OCI-LY1 (cell line): ENCODE measurements around the gene CHMP2A.

Source experiments
- EZH2 ChIP-seq: fragments of 200-600 bp; sonication (generic), shearing (Covaris generic); IDR thresholded peaks from 2 replicates; pipeline ENCODE4 v1.8.0; 2017; ENCODE audit warnings: borderline replicate concordance, mixed run types, mild to moderate bottlenecking, antibody characterized with exemption, low read length, moderate library complexity, mixed read lengths
- TF ChIP-seq, protein P1 (sequence below): fragments of 200-600 bp; sonication (generic), shearing (Covaris generic); IDR thresholded peaks from 2 replicates; pipeline ENCODE4 v1.5.1; 2017; ENCODE audit warnings: mild to moderate bottlenecking, antibody characterized with exemption, low read length, moderate library complexity, mixed read lengths

DNA sequence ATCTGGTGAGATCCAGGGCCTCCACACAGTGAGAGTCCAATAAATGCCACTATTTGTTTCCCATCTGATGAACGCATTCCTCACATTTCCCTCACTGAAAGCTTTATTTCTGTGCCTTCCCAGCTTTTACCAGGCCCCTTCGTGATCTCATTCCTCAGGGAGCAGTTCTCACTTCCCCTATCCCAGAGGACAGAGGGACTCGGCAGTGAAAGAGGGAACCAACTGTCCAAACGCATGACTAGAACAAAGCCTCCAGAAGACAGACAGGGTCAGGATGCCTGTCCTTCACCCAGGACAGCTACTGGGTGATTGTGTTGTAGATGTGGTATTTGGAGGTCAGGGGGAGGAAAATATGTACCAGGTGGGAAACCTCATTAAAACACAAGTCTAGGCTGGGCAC lies 33.3 kb downstream of the CHMP2A start:
- no peak for TF ChIP-seq EZH2
- TF ChIP-seq, protein P1, sequence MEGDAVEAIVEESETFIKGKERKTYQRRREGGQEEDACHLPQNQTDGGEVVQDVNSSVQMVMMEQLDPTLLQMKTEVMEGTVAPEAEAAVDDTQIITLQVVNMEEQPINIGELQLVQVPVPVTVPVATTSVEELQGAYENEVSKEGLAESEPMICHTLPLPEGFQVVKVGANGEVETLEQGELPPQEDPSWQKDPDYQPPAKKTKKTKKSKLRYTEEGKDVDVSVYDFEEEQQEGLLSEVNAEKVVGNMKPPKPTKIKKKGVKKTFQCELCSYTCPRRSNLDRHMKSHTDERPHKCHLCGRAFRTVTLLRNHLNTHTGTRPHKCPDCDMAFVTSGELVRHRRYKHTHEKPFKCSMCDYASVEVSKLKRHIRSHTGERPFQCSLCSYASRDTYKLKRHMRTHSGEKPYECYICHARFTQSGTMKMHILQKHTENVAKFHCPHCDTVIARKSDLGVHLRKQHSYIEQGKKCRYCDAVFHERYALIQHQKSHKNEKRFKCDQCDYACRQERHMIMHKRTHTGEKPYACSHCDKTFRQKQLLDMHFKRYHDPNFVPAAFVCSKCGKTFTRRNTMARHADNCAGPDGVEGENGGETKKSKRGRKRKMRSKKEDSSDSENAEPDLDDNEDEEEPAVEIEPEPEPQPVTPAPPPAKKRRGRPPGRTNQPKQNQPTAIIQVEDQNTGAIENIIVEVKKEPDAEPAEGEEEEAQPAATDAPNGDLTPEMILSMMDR, result no peak
